ENCODE data around the gene MYH6. TPM values are rescaled to one million over a fixed set of nuclear protein-coding genes. Genes with fewer than 3 reads are reported as not detected.

MYH6 gene
- total RNA-seq, 1 donor from 2014 or later = 0.07 TPM

- H3K27me3 Mint-ChIP-seq = peaks cover 61% of the 10 kb centered on the region
- no peaks in the 10 kb centered on the region for H3K36me3 Mint-ChIP-seq (ENCODE audit: insufficient read depth)
- peaks cover 4% of the 10 kb centered on the region for H3K4me1 Mint-ChIP-seq (ENCODE audit: low read depth)
- TF ChIP-seq, protein P1, sequence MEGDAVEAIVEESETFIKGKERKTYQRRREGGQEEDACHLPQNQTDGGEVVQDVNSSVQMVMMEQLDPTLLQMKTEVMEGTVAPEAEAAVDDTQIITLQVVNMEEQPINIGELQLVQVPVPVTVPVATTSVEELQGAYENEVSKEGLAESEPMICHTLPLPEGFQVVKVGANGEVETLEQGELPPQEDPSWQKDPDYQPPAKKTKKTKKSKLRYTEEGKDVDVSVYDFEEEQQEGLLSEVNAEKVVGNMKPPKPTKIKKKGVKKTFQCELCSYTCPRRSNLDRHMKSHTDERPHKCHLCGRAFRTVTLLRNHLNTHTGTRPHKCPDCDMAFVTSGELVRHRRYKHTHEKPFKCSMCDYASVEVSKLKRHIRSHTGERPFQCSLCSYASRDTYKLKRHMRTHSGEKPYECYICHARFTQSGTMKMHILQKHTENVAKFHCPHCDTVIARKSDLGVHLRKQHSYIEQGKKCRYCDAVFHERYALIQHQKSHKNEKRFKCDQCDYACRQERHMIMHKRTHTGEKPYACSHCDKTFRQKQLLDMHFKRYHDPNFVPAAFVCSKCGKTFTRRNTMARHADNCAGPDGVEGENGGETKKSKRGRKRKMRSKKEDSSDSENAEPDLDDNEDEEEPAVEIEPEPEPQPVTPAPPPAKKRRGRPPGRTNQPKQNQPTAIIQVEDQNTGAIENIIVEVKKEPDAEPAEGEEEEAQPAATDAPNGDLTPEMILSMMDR (IDR thresholded peaks at IDR 0.05; ENCODE audit: unreplicated experiment) = no peak
- H3K9me3 Mint-ChIP-seq (ENCODE audit: low read depth) = no peaks in the 10 kb centered on the region
- no peak overlapping the region for H3K4me3 Mint-ChIP-seq (ENCODE audit: low read depth)
- H3K27ac Mint-ChIP-seq = no peak overlapping the region
- DNase-seq (ENCODE audit: low spot score, unreplicated experiment) = no peak
Observed at GRCh38 chr14:23406244-23406643, 1.8 kb downstream of the MYH6 start.

DNA sequence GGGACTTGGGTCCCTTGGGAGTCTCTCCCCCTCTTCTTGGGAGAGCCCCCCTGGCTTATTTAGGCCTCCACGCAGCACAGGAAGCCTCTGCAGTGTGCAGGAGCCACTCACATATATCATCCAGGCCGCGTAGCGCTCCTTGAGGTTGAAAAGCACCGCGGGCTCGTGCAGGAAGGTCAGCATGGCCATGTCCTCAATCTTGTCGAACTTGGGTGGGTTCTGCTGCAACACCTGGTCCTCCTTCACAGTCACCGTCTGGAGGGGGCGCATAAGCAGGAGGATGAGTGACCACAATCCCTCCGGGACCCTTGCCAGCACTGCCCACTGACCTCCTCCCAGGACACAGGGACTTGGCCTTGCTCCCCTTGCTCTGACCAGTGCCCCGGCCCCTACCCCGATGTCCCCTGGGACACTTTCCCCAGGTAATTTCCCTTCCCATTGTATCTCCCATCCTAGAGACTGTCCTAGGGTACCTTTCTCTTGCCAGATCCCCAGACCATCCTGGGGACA, 2.5 kb downstream of the MYH6 start:
- no peaks in the 10 kb centered on the region for H3K36me3 Mint-ChIP-seq (ENCODE audit: insufficient read depth)
- peaks cover 3% of the 10 kb centered on the region for H3K4me1 Mint-ChIP-seq (ENCODE audit: low read depth)
- no peak overlapping the region for H3K27ac Mint-ChIP-seq
- peaks cover 56% of the 10 kb centered on the region for H3K27me3 Mint-ChIP-seq
- no peak overlapping the region for H3K4me3 Mint-ChIP-seq (ENCODE audit: low read depth)
- TF ChIP-seq, protein P1 (IDR thresholded peaks at IDR 0.05; ENCODE audit: unreplicated experiment) = no peak
- no peaks in the 10 kb centered on the region for H3K9me3 Mint-ChIP-seq (ENCODE audit: low read depth)
- DNase-seq (ENCODE audit: low spot score, unreplicated experiment) = no peak

DNA sequence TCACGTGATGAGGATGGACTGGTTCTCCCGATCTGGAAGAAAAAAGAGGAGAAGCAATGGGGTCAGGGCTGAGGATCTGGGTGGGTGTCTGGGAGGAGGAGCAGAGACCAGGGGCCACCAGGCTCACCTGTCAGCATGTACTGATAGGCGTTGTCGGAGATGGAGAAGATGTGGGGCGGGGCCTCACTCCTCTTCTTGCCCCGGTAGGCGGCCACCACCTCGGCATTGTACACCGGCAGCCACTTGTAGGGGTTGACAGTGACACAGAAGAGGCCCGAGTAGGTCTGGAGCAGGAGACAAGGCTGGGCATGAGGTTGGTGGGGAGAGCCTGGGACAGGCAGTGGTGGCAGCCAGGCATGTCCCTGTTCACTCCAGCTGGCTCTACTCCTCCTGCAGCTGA, 3.0 kb downstream of the MYH6 start:
- no peak overlapping the region for H3K27ac Mint-ChIP-seq
- peaks cover 54% of the 10 kb centered on the region for H3K27me3 Mint-ChIP-seq
- TF ChIP-seq, protein P1 (IDR thresholded peaks at IDR 0.05; ENCODE audit: unreplicated experiment) = no peak
- no peaks in the 10 kb centered on the region for H3K4me1 Mint-ChIP-seq (ENCODE audit: low read depth)
- H3K36me3 Mint-ChIP-seq (ENCODE audit: insufficient read depth) = no peaks in the 10 kb centered on the region
- no peak overlapping the region for H3K4me3 Mint-ChIP-seq (ENCODE audit: low read depth)
- DNase-seq (ENCODE audit: low spot score, unreplicated experiment) = no peak
- no peaks in the 10 kb centered on the region for H3K9me3 Mint-ChIP-seq (ENCODE audit: low read depth)

GRCh38 chr14:23404331-23404900, 3.7 kb downstream of the MYH6 start:
- Mint-ChIP-seq H3K4me1 (ENCODE audit: low read depth) (no peaks in the 10 kb centered on the region), H3K9me3 (ENCODE audit: low read depth) (no peaks in the 10 kb centered on the region), H3K27ac (no peak overlapping the region), H3K27me3 (peaks cover 54% of the 10 kb centered on the region), H3K4me3 (ENCODE audit: low read depth) (no peak overlapping the region), H3K36me3 (ENCODE audit: insufficient read depth) (no peaks in the 10 kb centered on the region)
- TF ChIP-seq, protein P1 (IDR thresholded peaks at IDR 0.05; ENCODE audit: unreplicated experiment) = no peak
- no peak for DNase-seq (ENCODE audit: low spot score, unreplicated experiment)

DNA sequence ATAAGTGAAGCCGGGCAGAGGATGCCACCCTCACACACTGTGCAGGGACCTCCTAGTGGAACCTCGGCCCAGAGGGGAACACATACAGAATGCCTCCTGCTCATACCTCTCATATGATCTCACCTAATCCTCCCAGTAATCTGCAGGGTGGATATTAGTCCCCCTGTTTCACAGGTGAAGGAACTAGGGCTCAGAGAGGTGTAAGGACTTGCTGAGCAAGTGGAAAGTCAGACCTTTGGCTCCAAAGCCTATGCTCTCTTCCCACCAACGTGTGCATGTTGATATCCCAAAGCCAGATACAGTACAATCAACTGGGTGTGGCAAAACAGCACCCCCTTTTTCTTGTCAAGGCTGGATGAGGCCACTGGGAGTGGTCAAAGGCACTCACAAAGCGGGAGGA, 4.2 kb downstream of the MYH6 start:
- TF ChIP-seq, protein P1 (IDR thresholded peaks at IDR 0.05; ENCODE audit: unreplicated experiment) = no peak
- DNase-seq (ENCODE audit: low spot score, unreplicated experiment) = no peak
- Mint-ChIP-seq H3K27me3 (peaks cover 52% of the 10 kb centered on the region), H3K36me3 (ENCODE audit: insufficient read depth) (no peaks in the 10 kb centered on the region), H3K4me1 (ENCODE audit: low read depth) (no peaks in the 10 kb centered on the region), H3K9me3 (ENCODE audit: low read depth) (no peaks in the 10 kb centered on the region), H3K4me3 (ENCODE audit: low read depth) (no peak overlapping the region), H3K27ac (no peak overlapping the region)

Measured in progenitor cell of endocrine pancreas (in vitro differentiated cells).